Breast epithelium (tissue), 4 donors: ENCODE measurements around the gene NME3. TPM values are rescaled to one million over a fixed set of nuclear protein-coding genes. Genes with fewer than 3 reads are reported as not detected.

Source experiments
- DNase-seq, 2 donors: peaks; one replicate each; pipeline ENCODE4 v3.0.0-alpha.2; 2019; ENCODE audit warnings: low spot score in 2 of 2
- H3K27ac ChIP-seq, 2 donors: fragments of 200-600 bp; sonication (generic) in 1 of 2; one replicate each; pipeline ENCODE4 v1.5.1; 2016 to 2019; ENCODE audit warnings: mild to moderate bottlenecking in 1 of 2
- H3K27me3 ChIP-seq, 2 donors: fragments of 200-600 bp; sonication (generic) in 1 of 2; one replicate each; pipeline versions ENCODE4 v1.5.1 to v1.6.0; 2017 to 2019; ENCODE audit warnings: control low read depth in 1 of 2, mild to moderate bottlenecking in 1 of 2
- H3K36me3 ChIP-seq: fragments of 200-600 bp; one replicate; pipeline ENCODE4 v1.5.1; 2019
- H3K4me1 ChIP-seq, 2 donors: fragments of 200-600 bp; sonication (generic); one replicate each; pipeline ENCODE4 v1.5.1; 2016 to 2019; ENCODE audit warnings: control low read depth in 1 of 2
- H3K4me3 ChIP-seq, 3 donors: fragments of 200-600 bp; sonication (generic); 1 replicate in 2 of 3; 2 replicates in 1 of 3; pipeline ENCODE4 v1.5.1; 2016 to 2019; ENCODE audit warnings: mild to moderate bottlenecking in 3 of 3, moderate library complexity in 2 of 3
- H3K9me3 ChIP-seq, 2 donors: fragments of 200-600 bp; sonication (generic) in 1 of 2; one replicate each; pipeline ENCODE4 v1.5.1; 2016 to 2019; ENCODE audit warnings: control low read depth in 1 of 2
- POLR2A ChIP-seq: fragments of 450-650 bp; IDR thresholded peaks from one replicate; pipeline ENCODE4 v1.6.1; 2016; ENCODE audit warnings: antibody characterized with exemption, mild to moderate bottlenecking, moderate library complexity
- POLR2AphosphoS5 ChIP-seq, 3 donors: sonication (generic); formaldehyde crosslinking; IDR thresholded peaks; one replicate each; pipeline ENCODE4 v1.6.1; 2017; ENCODE audit warnings: antibody characterized with exemption in 3 of 3
- intact Hi-C: fragments of 100-400 bp; cut with DNase I; formaldehyde crosslinking; loops from one replicate; pipeline ENCODE4 v1.15.1; 2023; ENCODE audit warnings: low total_unique reads
- total RNA-seq, 3 donors: library from RNA; depleted of rRNA; stranded (reverse); fragments of >200 nt; gene quantifications; one replicate each; pipeline ENCODE4 v1.1.0, GENCODE V29; 2016
- TF ChIP-seq, protein P1 (sequence below), 3 donors: fragments of 450-650 bp; IDR thresholded peaks; one replicate each; pipeline ENCODE4 v1.5.1; 2016 to 2017; ENCODE audit warnings: antibody characterized with exemption in 3 of 3, mild to moderate bottlenecking in 3 of 3, moderate library complexity in 3 of 3

Gene NME3
- total RNA-seq, 3 donors from 2014 or later, result 86.6 to 119 (median 115) TPM

DNA sequence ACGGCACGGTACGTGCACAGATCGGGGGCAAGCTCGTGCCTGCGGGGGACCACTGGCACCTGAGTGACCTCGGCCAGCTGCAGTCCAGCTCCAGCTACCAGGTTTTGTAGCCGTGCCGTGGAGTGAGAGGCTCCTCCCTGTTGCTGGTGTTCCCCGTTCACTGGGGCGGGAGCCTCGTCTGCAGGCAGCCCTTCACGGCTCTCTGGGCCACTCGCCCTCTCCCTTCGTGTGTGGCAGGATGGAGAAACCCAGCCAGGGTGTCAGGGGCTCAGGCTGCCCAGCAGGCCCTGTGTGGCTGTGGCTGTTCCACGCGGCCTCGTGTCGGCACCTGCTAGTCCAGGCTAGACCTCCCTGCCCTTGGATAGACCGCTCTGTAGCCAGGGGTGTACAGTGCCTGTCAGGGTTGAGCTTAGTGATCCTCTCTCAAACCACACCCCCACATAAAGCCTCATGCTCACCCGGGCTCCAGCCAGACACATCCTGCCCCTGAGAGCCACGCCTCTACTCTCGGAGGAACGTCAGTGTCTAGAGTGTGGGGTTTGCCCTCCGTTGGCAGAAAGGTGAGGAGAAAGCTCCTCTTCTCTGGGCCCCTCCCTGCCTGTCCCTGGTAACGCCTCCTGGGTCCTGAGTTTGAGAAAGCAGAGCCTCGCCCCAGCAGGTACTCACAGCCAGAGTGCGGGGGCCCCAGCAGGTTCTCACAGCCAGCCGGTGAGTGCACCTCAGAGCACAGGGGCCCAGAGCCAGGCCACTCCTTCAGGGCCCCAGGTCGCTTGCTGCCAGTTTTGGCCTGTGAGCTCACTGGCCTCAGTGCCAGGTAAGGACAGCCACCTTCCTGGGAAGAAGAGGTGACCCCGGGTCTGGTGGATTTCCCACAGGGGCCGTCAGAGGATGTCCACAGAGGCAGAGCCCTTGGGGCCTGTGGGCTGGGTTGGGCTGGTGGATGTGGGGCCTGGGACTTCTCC lies 27.7 kb downstream of the NME3 start:
- H3K27ac ChIP-seq, result no peak overlapping the region
- H3K36me3 ChIP-seq, result no peaks in the 10 kb centered on the region
- H3K4me3 ChIP-seq, result no peak overlapping the region
- no peak for DNase-seq
- H3K4me1 ChIP-seq, result no peaks in the 10 kb centered on the region
- TF ChIP-seq POLR2A (no peak), POLR2AphosphoS5 (IDR thresholded peaks at IDR 0.05) (no peak)
- TF ChIP-seq, protein P1, sequence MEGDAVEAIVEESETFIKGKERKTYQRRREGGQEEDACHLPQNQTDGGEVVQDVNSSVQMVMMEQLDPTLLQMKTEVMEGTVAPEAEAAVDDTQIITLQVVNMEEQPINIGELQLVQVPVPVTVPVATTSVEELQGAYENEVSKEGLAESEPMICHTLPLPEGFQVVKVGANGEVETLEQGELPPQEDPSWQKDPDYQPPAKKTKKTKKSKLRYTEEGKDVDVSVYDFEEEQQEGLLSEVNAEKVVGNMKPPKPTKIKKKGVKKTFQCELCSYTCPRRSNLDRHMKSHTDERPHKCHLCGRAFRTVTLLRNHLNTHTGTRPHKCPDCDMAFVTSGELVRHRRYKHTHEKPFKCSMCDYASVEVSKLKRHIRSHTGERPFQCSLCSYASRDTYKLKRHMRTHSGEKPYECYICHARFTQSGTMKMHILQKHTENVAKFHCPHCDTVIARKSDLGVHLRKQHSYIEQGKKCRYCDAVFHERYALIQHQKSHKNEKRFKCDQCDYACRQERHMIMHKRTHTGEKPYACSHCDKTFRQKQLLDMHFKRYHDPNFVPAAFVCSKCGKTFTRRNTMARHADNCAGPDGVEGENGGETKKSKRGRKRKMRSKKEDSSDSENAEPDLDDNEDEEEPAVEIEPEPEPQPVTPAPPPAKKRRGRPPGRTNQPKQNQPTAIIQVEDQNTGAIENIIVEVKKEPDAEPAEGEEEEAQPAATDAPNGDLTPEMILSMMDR (IDR thresholded peaks at IDR 0.05), result no peak
- intact Hi-C loops, result no loop called here
- no peaks in the 10 kb centered on the region for H3K27me3 ChIP-seq
- H3K9me3 ChIP-seq, result no peaks in the 10 kb centered on the region

DNA sequence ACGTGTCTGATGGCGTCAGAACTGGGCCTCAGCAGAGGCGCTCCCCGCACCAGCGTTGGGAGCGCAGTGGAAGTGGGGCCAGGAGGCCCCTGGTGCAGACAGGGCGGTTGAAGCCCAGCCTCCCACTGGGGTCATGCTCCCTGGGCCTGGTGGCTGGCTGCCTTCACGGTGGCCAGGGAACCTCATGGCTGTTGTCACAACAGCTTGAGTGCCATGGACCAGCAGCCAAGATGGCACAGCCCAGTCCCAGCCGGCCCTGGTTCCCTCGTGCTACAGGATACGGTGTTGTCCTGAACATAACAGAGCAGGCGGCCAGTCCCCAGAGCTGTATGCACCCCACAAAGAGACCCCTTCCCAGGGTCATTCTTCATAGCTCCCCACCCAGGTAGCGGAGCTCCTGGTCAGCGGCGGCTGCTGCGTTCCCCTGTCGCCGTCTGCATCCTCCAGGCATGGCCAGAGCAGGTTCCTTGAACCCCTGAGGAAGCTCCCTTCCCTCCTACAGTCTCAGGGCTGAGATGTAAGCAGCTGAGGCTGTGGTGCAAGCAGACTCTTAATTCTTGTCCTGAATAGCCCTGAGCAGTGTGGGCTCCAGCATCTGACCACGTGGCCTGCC lies 29.7 kb downstream of the NME3 start:
- Histone ChIP-seq H3K4me1 (no peaks in the 10 kb centered on the region), H3K9me3 (no peaks in the 10 kb centered on the region), H3K4me3 (no peak overlapping the region), H3K27ac (no peak overlapping the region), H3K36me3 (no peaks in the 10 kb centered on the region), H3K27me3 (no peaks in the 10 kb centered on the region)
- DNase-seq, result no peak
- TF ChIP-seq, protein P1 (IDR thresholded peaks at IDR 0.05), result no peak
- no peak for TF ChIP-seq POLR2A
- TF ChIP-seq POLR2AphosphoS5 (IDR thresholded peaks at IDR 0.05), result no peak
- intact Hi-C loops, result no loop called here

DNA sequence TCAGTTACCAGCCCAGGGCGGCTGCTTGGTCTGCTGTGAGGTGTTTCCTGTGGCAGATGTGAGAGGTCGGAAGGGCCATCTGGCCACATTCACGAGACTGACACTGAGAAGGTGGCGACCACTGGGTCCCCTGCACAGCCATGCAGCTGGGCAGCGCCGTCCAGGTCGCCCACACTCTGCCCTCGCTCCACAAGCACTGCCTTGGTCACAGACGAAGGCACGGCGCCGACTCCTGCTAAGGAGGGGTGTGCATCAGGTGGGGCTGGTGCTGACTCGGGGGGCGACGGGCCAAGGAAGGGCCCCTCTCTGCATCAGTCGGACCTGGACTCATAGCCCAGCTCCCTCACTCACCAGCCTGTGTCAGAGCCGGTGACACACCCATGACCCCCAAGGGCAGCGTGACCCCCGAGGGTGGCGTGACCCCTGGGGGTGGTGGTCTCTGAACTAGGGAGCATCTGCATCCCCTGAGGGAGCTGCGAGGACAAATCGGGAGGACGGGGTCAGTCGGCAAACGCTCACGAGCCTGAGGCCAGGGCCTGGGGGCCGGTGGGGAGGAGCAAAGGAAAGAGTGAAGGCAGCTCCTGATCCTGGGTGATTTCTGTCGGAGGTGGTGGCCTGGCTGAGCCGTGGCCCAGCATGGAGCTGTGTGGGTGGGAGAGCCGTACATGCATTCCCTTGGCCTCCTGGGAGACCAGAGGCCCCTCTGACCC lies 30.4 kb downstream of the NME3 start:
- Histone ChIP-seq H3K27me3 (no peaks in the 10 kb centered on the region), H3K4me3 (no peak overlapping the region), H3K36me3 (no peaks in the 10 kb centered on the region), H3K27ac (no peak overlapping the region), H3K9me3 (no peaks in the 10 kb centered on the region), H3K4me1 (no peaks in the 10 kb centered on the region)
- intact Hi-C loops, result no loop called here
- no peak for DNase-seq
- TF ChIP-seq, protein P1 (IDR thresholded peaks at IDR 0.05), result no peak
- no peak for TF ChIP-seq POLR2AphosphoS5 (IDR thresholded peaks at IDR 0.05)
- no peak for TF ChIP-seq POLR2A

DNA sequence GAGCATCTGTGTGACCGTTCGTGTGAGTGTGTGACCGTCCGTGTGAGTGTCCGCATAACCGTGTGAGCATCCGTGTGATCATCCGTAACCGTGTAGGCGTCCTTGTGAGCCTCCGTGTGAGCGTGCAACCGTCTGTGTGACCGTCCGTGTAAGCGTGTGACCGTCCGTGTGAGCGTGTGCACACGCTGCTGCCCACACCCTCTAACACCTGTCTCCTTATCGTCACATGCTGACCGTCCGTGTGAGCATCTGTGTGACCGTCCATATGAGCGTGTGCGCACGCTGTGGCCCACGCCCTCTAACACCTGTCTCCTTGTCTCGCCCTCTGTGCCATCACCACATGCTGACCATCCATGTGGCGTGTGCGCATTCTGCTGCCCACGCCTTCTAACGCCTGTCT lies 31.1 kb downstream of the NME3 start:
- H3K36me3 ChIP-seq, result no peaks in the 10 kb centered on the region

More for the DNA sequence above, 31.1 kb downstream of the NME3 start:
- TF ChIP-seq POLR2A, result no peak
- TF ChIP-seq POLR2AphosphoS5 (IDR thresholded peaks at IDR 0.05), result no peak
- TF ChIP-seq, protein P1 (IDR thresholded peaks at IDR 0.05), result no peak
- Histone ChIP-seq H3K4me3 (no peak overlapping the region), H3K27ac (no peak overlapping the region), H3K9me3 (no peaks in the 10 kb centered on the region), H3K27me3 (no peaks in the 10 kb centered on the region), H3K4me1 (no peaks in the 10 kb centered on the region)
- no peak for DNase-seq
- intact Hi-C loops, result no loop called here
